SK-N-SH (cell line): ENCODE measurements around the gene HSCB.

Source experiments
- CHD2 ChIP-seq: fragments of 150-350 bp; IDR thresholded peaks from 2 replicates; pipeline ENCODE4 v1.6.1; 2018; ENCODE audit warnings: low read length; ENCODE audit not compliant: partially characterized antibody
- CTCF ChIP-seq: fragments of 200-600 bp; sonication (generic); IDR thresholded peaks from 2 replicates; pipeline ENCODE4 v1.6.1; 2017; ENCODE audit warnings: antibody characterized with exemption, mild to moderate bottlenecking, moderate library complexity
- ELF1 ChIP-seq: IDR thresholded peaks from 2 replicates; pipeline ENCODE4 v1.4.0; 2012
- GABPA ChIP-seq: IDR thresholded peaks from 2 replicates; pipeline ENCODE4 v1.4.0; 2012; ENCODE audit warnings: low read depth, mild to moderate bottlenecking
- MXI1 ChIP-seq: IDR thresholded peaks from 2 replicates; pipeline ENCODE4 v1.6.1; 2012; ENCODE audit warnings: mild to moderate bottlenecking, low read depth, low read length, improper control_type of control experiment
- POLR2AphosphoS5 ChIP-seq: IDR thresholded peaks from 2 replicates; pipeline ENCODE4 v1.6.1; 2012; ENCODE audit warnings: low read depth, low read length
- RFX5 ChIP-seq: IDR thresholded peaks from 2 replicates; pipeline ENCODE4 v1.6.1; 2012; ENCODE audit warnings: mild to moderate bottlenecking, improper control_type of control experiment, low read length
- SMC3 ChIP-seq: IDR thresholded peaks from 2 replicates; pipeline ENCODE4 v1.6.1; 2012; ENCODE audit warnings: low read depth, low read length, improper control_type of control experiment
- TAF1 ChIP-seq: IDR thresholded peaks from 2 replicates; pipeline ENCODE4 v1.6.1; 2012; ENCODE audit warnings: low read depth, mild to moderate bottlenecking, low read length, moderate library complexity, borderline replicate concordance
- TF ChIP-seq, protein P1 (sequence below): IDR thresholded peaks from 2 replicates; pipeline ENCODE4 v1.4.0; 2012; ENCODE audit warnings: low read depth
- TF ChIP-seq, protein P2 (sequence below): IDR thresholded peaks from 2 replicates; pipeline ENCODE4; 2012

- TF ChIP-seq, protein P1, sequence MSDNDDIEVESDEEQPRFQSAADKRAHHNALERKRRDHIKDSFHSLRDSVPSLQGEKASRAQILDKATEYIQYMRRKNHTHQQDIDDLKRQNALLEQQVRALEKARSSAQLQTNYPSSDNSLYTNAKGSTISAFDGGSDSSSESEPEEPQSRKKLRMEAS: no peak; the same call in none of the 2 replicates
- no peak for TF ChIP-seq GABPA
- TF ChIP-seq CHD2: peak; percentile 59
- TF ChIP-seq ELF1: no peak
- TF ChIP-seq CTCF: no peak
- TF ChIP-seq, protein P2, sequence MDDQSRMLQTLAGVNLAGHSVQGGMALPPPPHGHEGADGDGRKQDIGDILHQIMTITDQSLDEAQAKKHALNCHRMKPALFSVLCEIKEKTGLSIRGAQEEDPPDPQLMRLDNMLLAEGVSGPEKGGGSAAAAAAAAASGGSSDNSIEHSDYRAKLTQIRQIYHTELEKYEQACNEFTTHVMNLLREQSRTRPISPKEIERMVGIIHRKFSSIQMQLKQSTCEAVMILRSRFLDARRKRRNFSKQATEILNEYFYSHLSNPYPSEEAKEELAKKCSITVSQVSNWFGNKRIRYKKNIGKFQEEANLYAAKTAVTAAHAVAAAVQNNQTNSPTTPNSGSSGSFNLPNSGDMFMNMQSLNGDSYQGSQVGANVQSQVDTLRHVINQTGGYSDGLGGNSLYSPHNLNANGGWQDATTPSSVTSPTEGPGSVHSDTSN: no peak
- TF ChIP-seq MXI1: peak; percentile 94
- TF ChIP-seq RFX5: peak; percentile 92
- no peak for TF ChIP-seq SMC3
- peak; percentile 77 for TF ChIP-seq TAF1
- TF ChIP-seq POLR2AphosphoS5: peak; percentile 79
These were observed 58.6 kb downstream of the HSCB start, which contains the start of gene XBP1 for GRCh38 chr22:28800308-28801041.
